Pancreas (tissue), 10 donors: ENCODE data around the gene PRKCE. TPM values are rescaled to one million over a fixed set of nuclear protein-coding genes. Genes with fewer than 3 reads are reported as not detected.

Source experiments
- ATAC-seq, 4 donors: fragments of 200-7000 bp; cut with Tn5 transposase; one replicate each; pipeline versions ENCODE4 v1.8.0 to v1.9.1; 2020; ENCODE audit warnings: mild to moderate bottlenecking in 4 of 4, moderate library complexity in 4 of 4
- DNase-seq, 6 donors: peaks; one replicate each; pipeline ENCODE4 v3.0.0-alpha.2; 2020
- FAIRE-seq: peaks from 2 replicates; lab custom pipeline; 2012; peaks lifted over from hg19 to GRCh38; lab: Jason Lieb, UNC
- H3K27ac ChIP-seq, 4 donors: fragments of 200-600 bp; sonication (generic); 1 replicate in 3 of 4; 2 replicates in 1 of 4; pipeline versions ENCODE4 v1.5.0 to v1.8.0; 2020
- H3K27me3 ChIP-seq, 4 donors: fragments of 200-600 bp; one replicate each; pipeline ENCODE4 v1.8.0; 2021
- H3K36me3 ChIP-seq, 3 donors: fragments of 200-600 bp; sonication (generic) in 1 of 3; one replicate each; pipeline versions ENCODE4 v1.5.0 to v1.8.0; 2020 to 2021
- H3K4me1 ChIP-seq, 3 donors: fragments of 200-600 bp; one replicate each; pipeline ENCODE4 v1.8.0; 2021
- H3K4me3 ChIP-seq, 4 donors: fragments of 200-600 bp; sonication (generic) in 2 of 4; one replicate each; pipeline versions ENCODE4 v1.5.0 to v1.8.0; 2020 to 2021
- H3K9me3 ChIP-seq, 4 donors: fragments of 200-600 bp; one replicate each; pipeline ENCODE4 v1.8.0; 2021
- CTCF ChIP-seq, 4 donors: fragments of 200-600 bp; sonication (generic) in 3 of 4; IDR thresholded peaks; one replicate each; pipeline versions ENCODE4 v1.5.0 to v1.8.0; 2021; ENCODE audit warnings: antibody characterized with exemption in 4 of 4
- WGBS, 2 donors: extraction: QIAGEN DNeasy Blood & Tissue Kit; methylation state at CpG; one replicate each; pipeline ENCODE4 v1.1.7; 2013; 5-methylcytosine and 5-hydroxymethylcytosine counted together
- intact Hi-C, 3 donors: fragments of 100-400 bp; cut with DNase I; formaldehyde crosslinking; loops; one replicate each; pipeline versions ENCODE4 v1.11.1 to v1.14.2; 2022
- polyA plus RNA-seq, 2 donors: library from polyadenylated mRNA; stranded (reverse); fragments of 200-250 nt; gene quantifications; one replicate each; pipeline ENCODE4 v1.2.3, GENCODE V29; 2013
- total RNA-seq, 6 donors: library from RNA; stranded (reverse); fragmentation: NEBNext Ultra II Directional in 4 of 6; extraction: Animal tissue kit (Norgen Biotek cat#: 25700) in 4 of 6; gene quantifications; one replicate each; pipeline versions ENCODE4 v1.2.1 to v1.2.4, GENCODE V29; 2021 to 2023
- donor health status: healthy with polysubstance abuse.
- donor health status: DM: no; HTN: no; CAD: no; lungs with moderate emphysema.
- donor health status: DM: no; HTN: no; CAD: no.
- donor health status: control.
- donor health status: control.
- donor health status: Bipolar disorder and iron deficiency.
- donor health status: DM: yes; HTN: yes; CAD: no.
- donor health status: DM: no; HTN: no; CAD: no.
- donor health status: DM: no; HTN: no; CAD: no.
- donor health status: DM: yes; HTN: yes; CAD: no.

The PRKCE gene
- total and polyA plus RNA-seq, 8 donors, result 4.0 to 19.4 (median 10.0) TPM

- DNase-seq (no peak), ATAC-seq (no peak), FAIRE-seq (no peak)
- no peak overlapping the region for H3K27ac ChIP-seq
- TF ChIP-seq CTCF (IDR thresholded peaks at IDR 0.05), result no peak
- intact Hi-C loops, result no loop called here
- no peaks in the 10 kb centered on the region for H3K9me3 ChIP-seq
- H3K36me3 ChIP-seq, result no peaks in the 10 kb centered on the region
- H3K4me1 ChIP-seq, result no peaks in the 10 kb centered on the region
- H3K4me3 ChIP-seq, result no peak overlapping the region
- no peaks in the 10 kb centered on the region for H3K27me3 ChIP-seq
Observed at GRCh38 chr2:45716915-45717314, 65.4 kb downstream of the PRKCE start.

- FAIRE-seq, result no peak
- TF ChIP-seq CTCF (IDR thresholded peaks at IDR 0.05), result no peak
- no peak overlapping the region for H3K27ac ChIP-seq
- H3K36me3 ChIP-seq, result no peaks in the 10 kb centered on the region
- intact Hi-C loops, result no loop called here
- WGBS, 2 donors, result 95% methylated on average over 6 of the region's 6 CpGs
- H3K4me1 ChIP-seq, result no peaks in the 10 kb centered on the region
- H3K4me3 ChIP-seq, result no peak overlapping the region
- ATAC-seq, result no peak
- DNase-seq, result no peak
- no peaks in the 10 kb centered on the region for H3K27me3 ChIP-seq
- H3K9me3 ChIP-seq, result no peaks in the 10 kb centered on the region
Observed at GRCh38 chr2:45720210-45720609, 68.7 kb downstream of the PRKCE start.

- H3K27ac ChIP-seq, result no peak overlapping the region
- DNase-seq (no peak), ATAC-seq (no peak), FAIRE-seq (no peak)
- H3K27me3 ChIP-seq, result no peaks in the 10 kb centered on the region
- no peaks in the 10 kb centered on the region for H3K36me3 ChIP-seq
- intact Hi-C loops, result no loop called here
- H3K9me3 ChIP-seq, result no peaks in the 10 kb centered on the region
- WGBS, 2 donors, result 89 to 95% methylated on average over 1 of the region's 1 CpG
- TF ChIP-seq CTCF (IDR thresholded peaks at IDR 0.05), result no peak
- H3K4me3 ChIP-seq, result no peak overlapping the region
- no peaks in the 10 kb centered on the region for H3K4me1 ChIP-seq
Observed at GRCh38 chr2:45721150-45721549, 69.7 kb downstream of the PRKCE start.

GRCh38 chr2:45722477-45722876 is 71.0 kb downstream of the PRKCE start:
- no peaks in the 10 kb centered on the region for H3K4me1 ChIP-seq
- ATAC-seq, result peak in 1 of 4 donors; percentile 37
- FAIRE-seq, result no peak

GRCh38 chr2:45723857-45724256 is 72.4 kb downstream of the PRKCE start:
- WGBS, 2 donors, result 91 to 98% methylated on average over 2 of the region's 2 CpGs
- Histone ChIP-seq H3K27ac (no peak overlapping the region), H3K27me3 (no peaks in the 10 kb centered on the region), H3K36me3 (no peaks in the 10 kb centered on the region), H3K4me1 (no peaks in the 10 kb centered on the region), H3K9me3 (no peaks in the 10 kb centered on the region), H3K4me3 (no peak overlapping the region)
- ATAC-seq, result no peak
- intact Hi-C loops, result no loop called here
- no peak for DNase-seq
- no peak for TF ChIP-seq CTCF (IDR thresholded peaks at IDR 0.05)
- FAIRE-seq, result no peak

More at GRCh38 chr2:45722477-45722876, 71.0 kb downstream of the PRKCE start:
- no peaks in the 10 kb centered on the region for H3K27me3 ChIP-seq
- H3K36me3 ChIP-seq, result no peaks in the 10 kb centered on the region
- H3K4me3 ChIP-seq, result no peak overlapping the region
- H3K9me3 ChIP-seq, result no peaks in the 10 kb centered on the region
- no peak overlapping the region for H3K27ac ChIP-seq
- DNase-seq, result no peak
- TF ChIP-seq CTCF (IDR thresholded peaks at IDR 0.05), result no peak
- WGBS, 2 donors, result 83 to 89% methylated on average over 5 of the region's 5 CpGs
- intact Hi-C loops, result no loop called here
